Tibial nerve (tissue), 3 donors: ENCODE results near the gene ATP8A2.

Experiments used
- POLR2A ChIP-seq, 2 donors: fragments of 450-650 bp; IDR thresholded peaks; one replicate each; pipeline ENCODE4 v1.6.1; 2017; ENCODE audit warnings: antibody characterized with exemption in 2 of 2, mild to moderate bottlenecking in 2 of 2, moderate library complexity in 2 of 2
- TF ChIP-seq, protein P1 (sequence below), 5 experiments: fragments of 200-600 bp in 3 of 5; fragments of 450-650 bp in 2 of 5; sonication (generic) in 3 of 5; IDR thresholded peaks; one replicate each; pipeline ENCODE4 v1.5.1; 2016 to 2019; ENCODE audit warnings: antibody characterized with exemption in 5 of 5, mild to moderate bottlenecking in 3 of 5, moderate library complexity in 2 of 5

DNA sequence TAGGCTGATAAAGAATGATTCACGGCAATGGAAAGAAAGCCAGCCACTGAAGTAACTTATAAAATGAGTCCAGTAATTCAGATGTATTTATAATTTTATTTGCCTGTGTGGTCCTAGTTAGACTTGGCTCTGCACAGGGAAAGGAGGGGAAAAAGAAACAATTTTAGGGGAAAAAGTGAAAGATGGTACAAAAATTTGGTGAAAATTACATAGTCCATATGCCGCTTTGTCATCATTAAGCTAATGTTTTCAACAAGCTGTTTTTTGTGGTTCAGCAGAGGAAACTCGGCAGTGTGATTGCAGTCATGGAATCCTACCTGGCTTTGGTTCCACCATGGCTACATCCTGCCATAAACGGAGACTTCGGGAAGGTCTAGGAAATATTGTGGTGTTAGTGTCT is 301.9 kb downstream of the ATP8A2 start:
- no peak for TF ChIP-seq POLR2A (IDR thresholded peaks at IDR 0.05)
- TF ChIP-seq, protein P1, sequence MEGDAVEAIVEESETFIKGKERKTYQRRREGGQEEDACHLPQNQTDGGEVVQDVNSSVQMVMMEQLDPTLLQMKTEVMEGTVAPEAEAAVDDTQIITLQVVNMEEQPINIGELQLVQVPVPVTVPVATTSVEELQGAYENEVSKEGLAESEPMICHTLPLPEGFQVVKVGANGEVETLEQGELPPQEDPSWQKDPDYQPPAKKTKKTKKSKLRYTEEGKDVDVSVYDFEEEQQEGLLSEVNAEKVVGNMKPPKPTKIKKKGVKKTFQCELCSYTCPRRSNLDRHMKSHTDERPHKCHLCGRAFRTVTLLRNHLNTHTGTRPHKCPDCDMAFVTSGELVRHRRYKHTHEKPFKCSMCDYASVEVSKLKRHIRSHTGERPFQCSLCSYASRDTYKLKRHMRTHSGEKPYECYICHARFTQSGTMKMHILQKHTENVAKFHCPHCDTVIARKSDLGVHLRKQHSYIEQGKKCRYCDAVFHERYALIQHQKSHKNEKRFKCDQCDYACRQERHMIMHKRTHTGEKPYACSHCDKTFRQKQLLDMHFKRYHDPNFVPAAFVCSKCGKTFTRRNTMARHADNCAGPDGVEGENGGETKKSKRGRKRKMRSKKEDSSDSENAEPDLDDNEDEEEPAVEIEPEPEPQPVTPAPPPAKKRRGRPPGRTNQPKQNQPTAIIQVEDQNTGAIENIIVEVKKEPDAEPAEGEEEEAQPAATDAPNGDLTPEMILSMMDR (IDR thresholded peaks at IDR 0.05): no peak
